Chondrocyte (in vitro differentiated cells): ENCODE results near the gene EZR. TPM values are rescaled to one million over a fixed set of nuclear protein-coding genes. Genes with fewer than 3 reads are reported as not detected.

Source experiments
- DNase-seq: peaks from one replicate; pipeline ENCODE4 v3.0.0; 2021; ENCODE audit warnings: mixed read lengths, low spot score
- H3K27ac Mint-ChIP-seq: one replicate; pipeline ENCODE4 v1.8.0; 2021; ENCODE audit warnings: mild to moderate bottlenecking, moderate library complexity, mixed read lengths; ENCODE audit not compliant: unreplicated experiment
- H3K27me3 Mint-ChIP-seq: 2 replicates; pipeline ENCODE4 v1.8.0; 2021; ENCODE audit warnings: low read depth, mixed read lengths
- H3K36me3 Mint-ChIP-seq: 2 replicates; pipeline ENCODE4 v1.8.0; 2021; ENCODE audit warnings: low read depth, mixed read lengths
- H3K4me1 Mint-ChIP-seq: 2 replicates; pipeline ENCODE4 v1.8.0; 2021; ENCODE audit warnings: low read depth, mild to moderate bottlenecking, mixed read lengths
- H3K4me3 Mint-ChIP-seq: one replicate; pipeline ENCODE4 v1.8.0; 2021; ENCODE audit warnings: mild to moderate bottlenecking, moderate library complexity, mixed read lengths; ENCODE audit not compliant: unreplicated experiment
- H3K9me3 Mint-ChIP-seq: 2 replicates; pipeline ENCODE4 v1.8.0; 2021; ENCODE audit warnings: low read depth, mixed read lengths
- total RNA-seq: library from RNA; stranded (reverse); gene quantifications from 3 replicates; pipeline ENCODE4 v1.2.1, GENCODE V29; 2021
- TF ChIP-seq, protein P1 (sequence below): fragments of 200-600 bp; sonication (generic); IDR thresholded peaks from 2 replicates; pipeline ENCODE4 v1.5.0; 2021; ENCODE audit warnings: antibody characterized with exemption, mild to moderate bottlenecking, moderate library complexity

EZR gene
- total RNA-seq, 1 donor from 2014 or later = 71.5 TPM

DNA sequence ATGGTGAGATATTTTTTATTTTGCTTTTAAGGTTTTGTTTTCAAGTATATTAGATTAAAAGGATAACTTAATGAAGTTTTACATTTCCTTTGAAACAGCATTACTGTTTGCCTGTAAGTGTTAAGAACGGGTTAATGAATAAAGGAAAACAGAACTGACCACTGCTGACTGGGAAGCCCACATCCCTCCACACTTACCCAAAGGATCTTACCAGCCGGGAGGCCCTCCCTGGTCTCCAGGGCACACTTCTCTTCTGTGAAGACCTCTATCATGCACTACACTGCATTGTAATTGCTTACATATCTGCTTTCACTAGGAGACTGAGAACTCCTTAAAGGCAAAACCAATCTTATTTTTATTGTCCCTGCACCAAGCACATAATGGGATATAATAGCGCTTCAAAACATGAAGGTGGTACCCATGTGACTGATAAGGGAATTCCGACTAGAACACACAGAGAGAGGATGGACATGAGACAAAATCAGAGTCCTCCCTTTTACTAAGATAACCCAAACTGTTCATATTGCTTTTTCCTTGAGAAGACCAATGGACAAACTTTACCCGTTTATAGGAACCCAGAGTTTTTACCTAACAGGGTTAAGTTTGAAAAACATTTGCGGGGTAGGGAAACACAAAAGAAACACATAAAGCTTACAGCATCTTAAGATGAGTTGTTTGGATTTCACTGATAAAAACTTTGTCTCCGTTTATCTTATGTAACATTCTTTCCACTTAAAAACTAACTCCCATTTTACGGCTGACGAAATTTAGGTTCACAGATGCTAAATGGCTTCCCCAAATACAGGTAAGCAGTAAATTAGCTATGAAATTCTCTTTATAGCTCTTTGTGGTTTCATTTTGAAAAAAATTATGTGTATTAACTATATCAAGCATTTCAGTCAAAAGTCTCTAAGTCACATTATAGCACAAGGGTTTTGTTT is 8.7 kb downstream of the EZR start:
- H3K4me1 Mint-ChIP-seq = peaks cover 36% of the 10 kb centered on the region
- no peaks in the 10 kb centered on the region for H3K9me3 Mint-ChIP-seq
- H3K4me3 Mint-ChIP-seq = no peak overlapping the region

DNA sequence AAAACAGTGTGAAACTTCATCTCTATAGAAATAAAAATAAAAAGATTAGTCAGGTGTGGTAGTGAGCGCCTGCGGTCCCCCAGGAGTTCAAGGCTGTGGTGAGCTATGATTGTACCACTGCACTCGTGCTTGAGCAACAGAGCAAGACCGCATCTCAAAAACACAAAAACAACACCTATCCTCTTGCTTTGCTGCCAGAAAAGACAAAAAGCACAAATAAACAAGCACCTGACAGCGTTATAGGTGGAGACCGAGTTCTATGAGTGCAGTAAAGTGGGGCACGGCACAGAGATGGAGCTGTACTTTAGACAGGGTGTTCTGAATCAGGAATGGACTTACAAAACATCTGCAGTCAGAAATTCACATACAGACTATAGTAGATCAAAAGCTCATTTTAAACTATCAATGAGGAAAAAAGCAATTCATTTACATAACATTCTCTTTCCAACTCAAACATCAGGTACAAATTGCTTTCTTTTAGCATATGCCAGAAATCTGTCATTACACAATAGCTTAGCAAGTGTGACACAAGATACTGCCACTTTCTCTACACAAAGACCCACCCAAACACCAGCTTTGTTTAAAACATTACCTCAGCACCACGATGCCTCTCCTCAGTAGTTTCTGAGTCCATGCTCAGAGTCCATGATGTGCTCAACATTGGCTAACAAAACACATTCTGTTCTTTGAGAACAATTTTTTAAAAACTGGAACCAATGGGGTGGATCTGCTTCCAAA is 10.1 kb downstream of the EZR start:
- Mint-ChIP-seq H3K27me3 (no peaks in the 10 kb centered on the region), H3K9me3 (no peaks in the 10 kb centered on the region), H3K36me3 (peaks cover 9% of the 10 kb centered on the region), H3K4me1 (peaks cover 29% of the 10 kb centered on the region), H3K4me3 (no peak overlapping the region), H3K27ac (no peak overlapping the region)
- DNase-seq = no peak
- TF ChIP-seq, protein P1, sequence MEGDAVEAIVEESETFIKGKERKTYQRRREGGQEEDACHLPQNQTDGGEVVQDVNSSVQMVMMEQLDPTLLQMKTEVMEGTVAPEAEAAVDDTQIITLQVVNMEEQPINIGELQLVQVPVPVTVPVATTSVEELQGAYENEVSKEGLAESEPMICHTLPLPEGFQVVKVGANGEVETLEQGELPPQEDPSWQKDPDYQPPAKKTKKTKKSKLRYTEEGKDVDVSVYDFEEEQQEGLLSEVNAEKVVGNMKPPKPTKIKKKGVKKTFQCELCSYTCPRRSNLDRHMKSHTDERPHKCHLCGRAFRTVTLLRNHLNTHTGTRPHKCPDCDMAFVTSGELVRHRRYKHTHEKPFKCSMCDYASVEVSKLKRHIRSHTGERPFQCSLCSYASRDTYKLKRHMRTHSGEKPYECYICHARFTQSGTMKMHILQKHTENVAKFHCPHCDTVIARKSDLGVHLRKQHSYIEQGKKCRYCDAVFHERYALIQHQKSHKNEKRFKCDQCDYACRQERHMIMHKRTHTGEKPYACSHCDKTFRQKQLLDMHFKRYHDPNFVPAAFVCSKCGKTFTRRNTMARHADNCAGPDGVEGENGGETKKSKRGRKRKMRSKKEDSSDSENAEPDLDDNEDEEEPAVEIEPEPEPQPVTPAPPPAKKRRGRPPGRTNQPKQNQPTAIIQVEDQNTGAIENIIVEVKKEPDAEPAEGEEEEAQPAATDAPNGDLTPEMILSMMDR = no peak

More for the DNA sequence above, 8.7 kb downstream of the EZR start:
- H3K27ac Mint-ChIP-seq = peak overlapping the region; percentile 42
- TF ChIP-seq, protein P1 = no peak
- no peak for DNase-seq
- peaks cover 8% of the 10 kb centered on the region for H3K36me3 Mint-ChIP-seq
- no peaks in the 10 kb centered on the region for H3K27me3 Mint-ChIP-seq

DNA sequence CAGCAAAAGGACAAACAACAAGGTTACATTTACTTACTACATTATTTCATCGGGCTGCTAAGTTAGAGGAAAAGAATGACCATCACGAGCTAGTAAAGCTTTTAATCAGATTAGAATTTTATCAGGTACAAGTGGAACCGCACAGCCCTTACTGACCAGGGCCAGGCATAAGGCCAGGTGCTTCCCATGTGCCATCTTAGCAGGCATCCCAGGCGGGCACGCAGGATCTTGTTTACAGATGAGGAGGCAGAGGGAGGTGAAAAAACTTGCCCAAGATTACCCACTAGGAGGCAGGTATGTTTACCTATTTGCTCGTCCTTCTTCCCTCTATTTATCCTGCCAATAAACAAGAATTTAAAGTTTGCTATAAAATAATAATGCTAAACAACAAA is 10.7 kb downstream of the EZR start:
- TF ChIP-seq, protein P1 = no peak
- H3K27me3 Mint-ChIP-seq = no peaks in the 10 kb centered on the region
- H3K27ac Mint-ChIP-seq = no peak overlapping the region
- no peak for DNase-seq
- H3K36me3 Mint-ChIP-seq = peaks cover 7% of the 10 kb centered on the region
- peaks cover 30% of the 10 kb centered on the region for H3K4me1 Mint-ChIP-seq
- no peaks in the 10 kb centered on the region for H3K9me3 Mint-ChIP-seq
- H3K4me3 Mint-ChIP-seq = no peak overlapping the region

GRCh38 chr6:158807515-158808441 is 11.4 kb downstream of the EZR start:
- peaks cover 2% of the 10 kb centered on the region for H3K36me3 Mint-ChIP-seq
- H3K27ac Mint-ChIP-seq = no peak overlapping the region
- H3K9me3 Mint-ChIP-seq = no peaks in the 10 kb centered on the region
- TF ChIP-seq, protein P1 = no peak
- no peaks in the 10 kb centered on the region for H3K27me3 Mint-ChIP-seq
- H3K4me1 Mint-ChIP-seq = peaks cover 28% of the 10 kb centered on the region
- no peak for DNase-seq
- H3K4me3 Mint-ChIP-seq = no peak overlapping the region
